Endothelial cell (in vitro differentiated cells): ENCODE measurements around the gene SIGLECL1. TPM values are rescaled to one million over a fixed set of nuclear protein-coding genes. Genes with fewer than 3 reads are reported as not detected.

Experiments
- DNase-seq: peaks from one replicate; pipeline ENCODE4 v3.0.0; 2021; ENCODE audit warnings: low spot score
- H3K27ac Mint-ChIP-seq: one replicate; pipeline ENCODE4 v1.8.0; 2021; ENCODE audit warnings: mixed read lengths, inconsistent platforms; ENCODE audit not compliant: unreplicated experiment
- H3K27me3 Mint-ChIP-seq: one replicate; pipeline ENCODE4 v1.8.0; 2021; ENCODE audit warnings: mild to moderate bottlenecking, moderate library complexity, mixed read lengths, inconsistent platforms; ENCODE audit not compliant: unreplicated experiment
- H3K36me3 Mint-ChIP-seq: one replicate; pipeline ENCODE4 v1.8.0; 2021; ENCODE audit warnings: mild to moderate bottlenecking, low read depth, mixed read lengths, inconsistent platforms; ENCODE audit not compliant: unreplicated experiment
- H3K4me1 Mint-ChIP-seq: one replicate; pipeline ENCODE4 v1.8.0; 2021; ENCODE audit warnings: mild to moderate bottlenecking, mixed read lengths, inconsistent platforms; ENCODE audit not compliant: unreplicated experiment
- H3K4me3 Mint-ChIP-seq: one replicate; pipeline ENCODE4 v1.8.0; 2021; ENCODE audit warnings: mild to moderate bottlenecking, mixed read lengths, inconsistent platforms; ENCODE audit not compliant: unreplicated experiment
- H3K9me3 Mint-ChIP-seq: one replicate; pipeline ENCODE4 v1.8.0; 2021; ENCODE audit warnings: mixed read lengths, inconsistent platforms; ENCODE audit not compliant: unreplicated experiment
- CTCF ChIP-seq: fragments of 200-600 bp; sonication (generic); IDR thresholded peaks from one replicate; pipeline ENCODE4 v1.5.0; 2021; ENCODE audit warnings: antibody characterized with exemption; ENCODE audit not compliant: unreplicated experiment
- total RNA-seq: library from RNA; stranded (reverse); fragmentation: NEBNext Ultra II Directional; extraction: Animal tissue kit (Norgen Biotek cat#: 25700); gene quantifications from one replicate; pipeline ENCODE4 v1.2.1, GENCODE V29; 2021; ENCODE audit not compliant: unreplicated experiment

The SIGLECL1 gene
- total RNA-seq, 1 donor from 2014 or later = 2.8 TPM

DNA sequence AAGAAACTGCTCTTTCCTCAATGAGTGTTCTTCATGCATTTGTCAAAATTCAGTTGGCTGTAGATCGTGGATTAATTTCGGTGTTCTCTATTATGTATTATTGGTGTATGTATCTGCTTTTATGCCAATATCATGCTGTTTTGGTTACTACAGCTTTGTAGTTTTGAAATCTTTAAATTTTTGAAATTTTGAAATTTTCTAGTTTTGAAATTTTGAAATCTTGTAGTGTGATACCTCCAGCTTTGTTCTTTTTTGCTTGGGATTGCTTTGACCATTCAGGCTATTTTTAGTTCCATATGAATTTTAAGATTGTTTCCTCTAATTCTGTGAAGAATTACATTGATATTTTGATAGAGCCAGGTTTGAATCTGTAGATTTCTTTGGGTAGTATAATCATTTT, 22.9 kb upstream of the SIGLECL1 start:
- H3K9me3 Mint-ChIP-seq = no peaks in the 10 kb centered on the region
- peaks cover 3% of the 10 kb centered on the region for H3K27me3 Mint-ChIP-seq
- no peak for DNase-seq
- peaks cover 38% of the 10 kb centered on the region for H3K4me1 Mint-ChIP-seq
- H3K27ac Mint-ChIP-seq = no peak overlapping the region
- H3K4me3 Mint-ChIP-seq = no peak overlapping the region
- TF ChIP-seq CTCF = no peak
- H3K36me3 Mint-ChIP-seq = peaks cover 15% of the 10 kb centered on the region

GRCh38 chr19:51240866-51241265, 10.0 kb upstream of the SIGLECL1 start:
- H3K27ac Mint-ChIP-seq = no peak overlapping the region
- H3K4me3 Mint-ChIP-seq = no peak overlapping the region
- H3K36me3 Mint-ChIP-seq = peaks cover 27% of the 10 kb centered on the region
- peaks cover 6% of the 10 kb centered on the region for H3K9me3 Mint-ChIP-seq
- no peak for TF ChIP-seq CTCF
- peaks cover 11% of the 10 kb centered on the region for H3K4me1 Mint-ChIP-seq
- peaks cover 7% of the 10 kb centered on the region for H3K27me3 Mint-ChIP-seq
- no peak for DNase-seq

DNA sequence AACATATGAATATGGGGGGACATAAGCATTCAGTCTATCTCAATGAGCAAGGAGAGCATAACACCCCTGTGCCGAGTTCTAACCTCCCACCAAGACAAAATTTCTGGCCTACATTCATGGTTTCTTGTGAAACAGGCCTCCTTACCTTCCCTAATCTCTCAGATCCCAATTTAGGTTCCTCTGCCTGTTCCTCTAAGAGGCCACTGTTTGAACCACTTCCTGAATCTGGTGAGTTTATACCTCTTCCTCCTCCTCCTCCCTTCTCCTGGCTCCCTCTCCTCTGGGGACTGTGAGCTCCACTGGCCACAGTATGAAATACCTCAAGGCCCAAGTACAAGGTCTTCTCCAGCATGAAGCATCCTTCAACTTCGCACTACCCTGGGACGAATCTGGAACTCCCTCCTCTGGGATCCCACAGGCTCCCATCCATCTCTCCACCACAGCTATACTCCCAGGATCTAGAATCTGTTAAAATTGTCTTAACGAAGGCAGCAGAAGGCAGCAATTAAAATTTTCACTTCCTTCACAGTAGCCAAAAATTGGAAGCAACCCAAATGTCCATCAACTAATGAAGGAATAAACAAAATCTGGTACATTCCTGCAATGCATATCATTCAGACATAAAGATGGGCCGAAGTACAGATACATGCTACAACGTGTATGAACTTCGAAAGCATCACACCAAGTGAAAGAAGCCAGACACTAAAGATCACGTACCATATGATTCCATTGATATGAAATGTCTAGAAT, 7.8 kb upstream of the SIGLECL1 start:
- no peak for TF ChIP-seq CTCF
- H3K36me3 Mint-ChIP-seq = peaks cover 30% of the 10 kb centered on the region
- DNase-seq = no peak
- no peak overlapping the region for H3K27ac Mint-ChIP-seq
- peaks cover 23% of the 10 kb centered on the region for H3K4me1 Mint-ChIP-seq
- H3K9me3 Mint-ChIP-seq = peaks cover 6% of the 10 kb centered on the region
- peak overlapping the region; percentile 22 for H3K4me3 Mint-ChIP-seq
- H3K27me3 Mint-ChIP-seq = peaks cover 7% of the 10 kb centered on the region

GRCh38 chr19:51246164-51246552, 4.7 kb upstream of the SIGLECL1 start:
- Mint-ChIP-seq H3K9me3 (peaks cover 6% of the 10 kb centered on the region), H3K36me3 (peaks cover 25% of the 10 kb centered on the region), H3K27ac (peak overlapping the region; percentile 98), H3K27me3 (peaks cover 7% of the 10 kb centered on the region), H3K4me3 (no peak overlapping the region), H3K4me1 (peaks cover 27% of the 10 kb centered on the region)
- no peak for TF ChIP-seq CTCF
- peak; percentile 35 for DNase-seq

- Mint-ChIP-seq H3K4me1 (peaks cover 23% of the 10 kb centered on the region), H3K27ac (peak overlapping the region; percentile 39)
These were observed 2.8 kb upstream of the SIGLECL1 start for GRCh38 chr19:51247972-51248590.

More at GRCh38 chr19:51247972-51248590, 2.8 kb upstream of the SIGLECL1 start:
- TF ChIP-seq CTCF = no peak
- Mint-ChIP-seq H3K27me3 (peaks cover 3% of the 10 kb centered on the region), H3K4me3 (no peak overlapping the region), H3K36me3 (peaks cover 16% of the 10 kb centered on the region), H3K9me3 (peaks cover 3% of the 10 kb centered on the region)
- DNase-seq = no peak
